KMS-11 (cell line): ENCODE measurements around the gene MKKS.

Experiments used
- H2AFZ ChIP-seq: fragments of 200-600 bp; sonication (generic); 2 replicates; pipeline ENCODE4 v1.6.1; 2016; ENCODE audit warnings: antibody characterized with exemption, mixed run types, low read depth
- H3K27ac ChIP-seq: fragments of 200-600 bp; sonication (generic); 2 replicates; pipeline ENCODE4 v1.6.1; 2016; ENCODE audit warnings: mild to moderate bottlenecking, mixed run types
- H3K27me3 ChIP-seq: fragments of 200-600 bp; sonication (generic); 2 replicates; pipeline ENCODE4 v1.6.1; 2017; ENCODE audit warnings: mild to moderate bottlenecking, low read depth, mixed run types, moderate library complexity; ENCODE audit not compliant: insufficient read depth
- H3K36me3 ChIP-seq: fragments of 200-600 bp; sonication (generic); 2 replicates; pipeline ENCODE4 v1.6.1; 2017; ENCODE audit warnings: mild to moderate bottlenecking, mixed run types; ENCODE audit not compliant: insufficient read depth
- H3K4me1 ChIP-seq: fragments of 200-600 bp; sonication (generic); 2 replicates; pipeline ENCODE4 v1.6.1; 2016; ENCODE audit warnings: mild to moderate bottlenecking, low read depth, mixed run types; ENCODE audit not compliant: poor library complexity, severe bottlenecking
- H3K4me2 ChIP-seq: fragments of 200-600 bp; sonication (generic); 2 replicates; pipeline ENCODE4 v1.7.0; 2016; ENCODE audit warnings: mild to moderate bottlenecking, mixed run types
- H3K4me3 ChIP-seq: fragments of 200-600 bp; sonication (generic); IDR thresholded peaks from 2 replicates; pipeline ENCODE4 v1.6.1; 2017; ENCODE audit warnings: low read depth, low read length, mixed read lengths; ENCODE audit not compliant: insufficient read depth
- H3K79me2 ChIP-seq: fragments of 200-600 bp; sonication (generic); 2 replicates; pipeline ENCODE4 v1.6.1; 2016; ENCODE audit warnings: low read depth, mixed run types; ENCODE audit not compliant: insufficient read depth
- H3K9ac ChIP-seq: fragments of 200-600 bp; sonication (generic); 2 replicates; pipeline ENCODE4 v1.6.1; 2016; ENCODE audit warnings: mild to moderate bottlenecking, mixed run types
- H4K20me1 ChIP-seq: fragments of 200-600 bp; sonication (generic); 2 replicates; pipeline ENCODE4 v1.6.1; 2016; ENCODE audit warnings: mild to moderate bottlenecking, mixed run types; ENCODE audit not compliant: insufficient read depth
- CTCF ChIP-seq: fragments of 200-600 bp; sonication (generic); conservative IDR thresholded peaks from 2 replicates; pipeline ENCODE4 v1.6.1; 2017; ENCODE audit warnings: low read depth, mild to moderate bottlenecking, antibody characterized with exemption, low read length, moderate library complexity, mixed read lengths

The MKKS gene

GRCh38 chr20:10362674-10363073 is 71.3 kb downstream of the MKKS start:
- no peak for TF ChIP-seq CTCF
- H2AFZ ChIP-seq = no peak overlapping the region

GRCh38 chr20:10360878-10361277 is 73.1 kb downstream of the MKKS start:
- Histone ChIP-seq H3K36me3 (no peaks in the 10 kb centered on the region), H3K4me2 (no peak overlapping the region), H3K79me2 (no peaks in the 10 kb centered on the region), H2AFZ (no peak overlapping the region), H3K27me3 (no peaks in the 10 kb centered on the region), H3K27ac (no peak overlapping the region), H3K9ac (no peak overlapping the region), H3K4me1 (no peaks in the 10 kb centered on the region), H3K4me3 (no peak overlapping the region), H4K20me1 (no peaks in the 10 kb centered on the region)
- TF ChIP-seq CTCF = no peak

More at GRCh38 chr20:10362674-10363073, 71.3 kb downstream of the MKKS start:
- no peak overlapping the region for H3K27ac ChIP-seq
- H3K9ac ChIP-seq = no peak overlapping the region
- H3K4me1 ChIP-seq = no peaks in the 10 kb centered on the region
- H3K4me2 ChIP-seq = no peak overlapping the region
- no peaks in the 10 kb centered on the region for H3K27me3 ChIP-seq
- no peaks in the 10 kb centered on the region for H4K20me1 ChIP-seq
- H3K79me2 ChIP-seq = no peaks in the 10 kb centered on the region
- no peak overlapping the region for H3K4me3 ChIP-seq
- H3K36me3 ChIP-seq = no peaks in the 10 kb centered on the region

DNA sequence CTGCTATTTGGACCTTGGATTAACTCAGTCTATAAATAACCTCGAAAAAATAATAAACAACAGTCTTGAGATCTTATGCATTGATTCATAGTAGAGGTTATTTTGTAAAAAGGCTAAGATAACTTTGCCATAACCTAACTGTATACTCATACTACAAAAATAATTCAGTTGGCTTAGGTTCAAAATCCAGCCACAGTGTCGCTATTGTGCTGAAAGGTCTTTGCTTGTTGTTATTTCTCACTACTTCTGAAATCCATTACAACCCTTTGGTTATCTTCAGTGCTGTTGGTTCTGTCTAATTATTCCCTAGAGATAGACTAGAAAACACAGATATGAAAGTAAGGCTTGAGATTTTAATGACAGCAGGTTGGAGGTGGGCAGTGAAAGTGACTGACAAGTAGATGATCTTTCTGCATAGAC is 74.4 kb downstream of the MKKS start:
- Histone ChIP-seq H3K4me3 (no peak overlapping the region), H3K79me2 (no peaks in the 10 kb centered on the region), H3K36me3 (no peaks in the 10 kb centered on the region), H2AFZ (no peak overlapping the region), H3K4me1 (no peaks in the 10 kb centered on the region), H3K27ac (no peak overlapping the region), H3K4me2 (no peak overlapping the region), H3K27me3 (no peaks in the 10 kb centered on the region), H4K20me1 (no peaks in the 10 kb centered on the region), H3K9ac (no peak overlapping the region)
- TF ChIP-seq CTCF = no peak

DNA sequence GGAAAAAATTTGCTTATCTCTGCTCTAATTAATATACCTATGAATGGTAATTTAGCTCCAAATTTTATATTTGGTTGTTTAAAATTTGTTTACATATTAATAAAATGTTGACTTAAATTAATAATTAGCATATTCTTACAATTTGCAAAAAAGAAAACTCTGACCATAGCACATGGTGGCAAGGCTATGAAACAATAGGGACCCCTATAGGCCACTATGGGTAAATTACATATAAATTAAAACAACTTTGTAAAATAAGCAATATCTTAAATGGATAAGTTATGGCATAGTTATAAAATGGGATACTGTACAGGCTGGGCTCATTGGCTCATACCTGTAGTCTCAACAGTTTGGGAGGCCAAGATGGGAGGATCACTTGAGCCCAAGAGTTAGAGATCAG is 76.0 kb downstream of the MKKS start:
- no peaks in the 10 kb centered on the region for H4K20me1 ChIP-seq
- TF ChIP-seq CTCF = peak; percentile 41; the same call in 1 of the 2 replicates
- H3K27me3 ChIP-seq = no peaks in the 10 kb centered on the region
- no peak overlapping the region for H3K4me3 ChIP-seq
- no peaks in the 10 kb centered on the region for H3K36me3 ChIP-seq
- H3K27ac ChIP-seq = no peak overlapping the region
- H3K9ac ChIP-seq = no peak overlapping the region
- H3K4me1 ChIP-seq = no peaks in the 10 kb centered on the region
- no peak overlapping the region for H2AFZ ChIP-seq
- no peaks in the 10 kb centered on the region for H3K79me2 ChIP-seq
- no peak overlapping the region for H3K4me2 ChIP-seq
